ENCODE results near the gene HABP4.

HABP4 gene

DNA sequence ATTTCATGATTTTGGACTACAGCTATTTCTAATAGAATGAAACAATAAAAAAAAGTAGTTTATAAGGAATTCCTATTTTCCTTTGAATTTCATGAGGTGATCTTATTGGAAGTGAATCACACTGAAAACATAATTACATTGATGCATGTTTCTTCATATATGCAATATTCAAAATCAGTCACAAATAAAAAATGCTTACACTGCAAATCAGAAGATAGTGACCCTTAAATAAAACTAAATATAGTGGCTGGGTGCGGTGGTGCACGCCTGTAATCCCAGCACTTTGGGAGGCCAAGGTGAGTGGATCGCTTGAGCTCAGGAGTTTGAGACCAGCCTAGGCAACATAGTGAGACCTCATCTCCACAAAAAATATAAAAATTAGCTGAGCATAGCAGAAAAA, 90.1 kb downstream of the HABP4 start:
- DNase-seq, result no peak
